NCI-H345 treated with DMSO at 0.1 percent for 48 hours (cell line): ENCODE data around the gene LNX2.
"Not testable (repeated sequence)": the region's sequence is repeated elsewhere in the genome, so short reads cannot be mapped to it uniquely, and the experiment has no call there.

ENCODE experiments used
- DNase-seq: peaks from one replicate; lab custom pipeline; 2025; ENCODE audit not compliant: unreplicated experiment; lab: John Stamatoyannopoulos, UW

LNX2 gene

GRCh38 chr13:27638001-27638400 lies 17.7 kb upstream of the LNX2 start:
- no peak for DNase-seq

- DNase-seq = no peak
Observed at GRCh38 chr13:27637289-27637626, 16.9 kb upstream of the LNX2 start.

GRCh38 chr13:27636589-27637288 lies 16.4 kb upstream of the LNX2 start:
- DNase-seq = peak; percentile 47

- DNase-seq = no peak
Observed at GRCh38 chr13:27635266-27635665, 14.9 kb upstream of the LNX2 start.

GRCh38 chr13:27634791-27635190 lies 14.5 kb upstream of the LNX2 start:
- DNase-seq = no peak

- no peak for DNase-seq
Observed at GRCh38 chr13:27634231-27634630, 13.9 kb upstream of the LNX2 start.

- no peak for DNase-seq
Observed at GRCh38 chr13:27632648-27633047, 12.3 kb upstream of the LNX2 start.

GRCh38 chr13:27632214-27632613 lies 11.9 kb upstream of the LNX2 start:
- no peak for DNase-seq

- DNase-seq = no peak
Observed at GRCh38 chr13:27631665-27632064, 11.3 kb upstream of the LNX2 start.

- no peak for DNase-seq
Observed at GRCh38 chr13:27631156-27631555, 10.8 kb upstream of the LNX2 start.

- DNase-seq = not testable (repeated sequence)
Observed at GRCh38 chr13:27628766-27629165, 8.4 kb upstream of the LNX2 start.

GRCh38 chr13:27628081-27628480 lies 7.8 kb upstream of the LNX2 start:
- no peak for DNase-seq

GRCh38 chr13:27627380-27627779 lies 7.1 kb upstream of the LNX2 start:
- DNase-seq = no peak

- no peak for DNase-seq
Observed at GRCh38 chr13:27625839-27626238, 5.5 kb upstream of the LNX2 start.

- no peak for DNase-seq
Observed at GRCh38 chr13:27624071-27624470, 3.7 kb upstream of the LNX2 start.

GRCh38 chr13:27622881-27623280 lies 2.6 kb upstream of the LNX2 start:
- no peak for DNase-seq

GRCh38 chr13:27622102-27622820 lies 1.9 kb upstream of the LNX2 start:
- no peak for DNase-seq

GRCh38 chr13:27621366-27622101 lies 1.2 kb upstream of the LNX2 start, which contains the start of gene POLR1D:
TSS of gene POLR1D (plus strand) at chr13:27621892. CDS start at chr13:27621984, 92 bp downstream.
- DNase-seq = peak; percentile 53

- DNase-seq = peak; percentile 47
Observed at GRCh38 chr13:27621116-27621365, 712 bp upstream of the LNX2 start.

GRCh38 chr13:27619728-27620376 lies 477 bp downstream of the LNX2 start:
- DNase-seq = no peak

GRCh38 chr13:27619093-27619727 lies 1.1 kb downstream of the LNX2 start:
- no peak for DNase-seq
